GM23338 (cell line): ENCODE measurements around the gene MAN2C1.
A peak's percentile ranks its signal among the peaks of the same experiment; 100 is the strongest.

Experiments used
- CREB1 ChIP-seq: fragments of 250-450 bp; sonication (Bioruptor Pico); IDR thresholded peaks from 2 replicates; pipeline ENCODE4 v1.5.0; 2020; ENCODE audit warnings: low read depth, mild to moderate bottlenecking, moderate library complexity
- EZH2 ChIP-seq: fragments of 200-600 bp; sonication (generic); IDR thresholded peaks from one replicate; pipeline ENCODE4 v1.8.0; 2017; ENCODE audit warnings: antibody characterized with exemption, mild to moderate bottlenecking, low read depth; ENCODE audit not compliant: unreplicated experiment
- EZH2phosphoT487 ChIP-seq: fragments of 200-600 bp; sonication (generic); IDR thresholded peaks from one replicate; pipeline ENCODE4 v1.8.1; 2018; ENCODE audit warnings: antibody characterized with exemption; ENCODE audit not compliant: unreplicated experiment
- JUNB ChIP-seq: IDR thresholded peaks from one replicate; pipeline ENCODE4 v1.6.1; 2016; ENCODE audit warnings: antibody characterized with exemption; ENCODE audit not compliant: unreplicated experiment
- NANOG ChIP-seq: IDR thresholded peaks from 2 replicates; pipeline ENCODE4 v1.6.1; 2016; ENCODE audit warnings: antibody characterized with exemption, borderline replicate concordance
- POLR2AphosphoS5 ChIP-seq: IDR thresholded peaks from 2 replicates; pipeline ENCODE4 v1.6.1; 2016; ENCODE audit warnings: antibody characterized with exemption, low read depth
- STAT1 ChIP-seq: IDR thresholded peaks from one replicate; pipeline ENCODE4 v1.6.1; 2016; ENCODE audit warnings: antibody characterized with exemption; ENCODE audit not compliant: unreplicated experiment
- ZNF114 ChIP-seq: fragments of 250-450 bp; sonication (Bioruptor Pico); IDR thresholded peaks from 2 replicates; pipeline ENCODE4 v1.5.0; 2020; ENCODE audit warnings: mild to moderate bottlenecking, moderate library complexity
- ZNF331 ChIP-seq: fragments of 250-450 bp; sonication (Bioruptor Pico); IDR thresholded peaks from 2 replicates; pipeline ENCODE4 v1.5.0; 2020; ENCODE audit warnings: low read depth, mild to moderate bottlenecking, moderate library complexity
- TF ChIP-seq, protein P1 (sequence below), 2 experiments: fragments of 200-600 bp in 1 of 2; sonication (generic) in 1 of 2; conservative IDR thresholded peaks; 2 replicates each; pipeline versions ENCODE4 v1.5.1 to v1.6.1; 2016 to 2017; ENCODE audit warnings: antibody characterized with exemption in 2 of 2, low read depth in 2 of 2, mild to moderate bottlenecking in 2 of 2, moderate library complexity in 1 of 2
- TF ChIP-seq, protein P2 (sequence below): IDR thresholded peaks from one replicate; pipeline ENCODE4 v1.6.1; 2018; ENCODE audit warnings: antibody characterized with exemption; ENCODE audit not compliant: unreplicated experiment
- TF ChIP-seq, protein P3 (sequence below): fragments of 250-450 bp; sonication (Bioruptor Pico); IDR thresholded peaks from 2 replicates; pipeline ENCODE4 v1.5.0; 2020; ENCODE audit warnings: mild to moderate bottlenecking, moderate library complexity

DNA sequence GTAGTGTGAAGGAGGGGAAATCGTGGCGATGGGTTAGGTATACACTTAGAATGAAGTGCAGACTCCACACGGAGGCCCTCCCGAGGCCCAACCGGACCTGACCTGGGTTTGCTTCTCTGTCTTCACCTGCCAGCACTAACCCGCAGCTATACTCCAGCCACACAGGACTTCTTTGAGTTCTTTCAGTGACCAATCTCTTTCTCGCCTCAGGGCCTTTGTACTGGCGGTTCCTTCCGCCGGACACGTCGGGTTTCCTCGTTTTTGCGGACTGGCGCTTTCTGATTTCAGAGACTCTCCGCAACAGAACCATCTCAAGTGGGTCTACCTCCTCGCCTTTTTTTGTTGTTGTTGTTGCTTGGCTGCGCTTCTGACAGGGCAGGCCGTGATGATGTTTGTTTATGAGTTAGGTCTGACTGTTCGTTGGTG is 21.6 kb downstream of the MAN2C1 start, which contains the start of gene NEIL1:
- no peak for TF ChIP-seq CREB1 (CRISPR knock-in tag)
- TF ChIP-seq EZH2phosphoT487 = no peak
- TF ChIP-seq ZNF331 (CRISPR knock-in tag) = no peak
- TF ChIP-seq, protein P1, sequence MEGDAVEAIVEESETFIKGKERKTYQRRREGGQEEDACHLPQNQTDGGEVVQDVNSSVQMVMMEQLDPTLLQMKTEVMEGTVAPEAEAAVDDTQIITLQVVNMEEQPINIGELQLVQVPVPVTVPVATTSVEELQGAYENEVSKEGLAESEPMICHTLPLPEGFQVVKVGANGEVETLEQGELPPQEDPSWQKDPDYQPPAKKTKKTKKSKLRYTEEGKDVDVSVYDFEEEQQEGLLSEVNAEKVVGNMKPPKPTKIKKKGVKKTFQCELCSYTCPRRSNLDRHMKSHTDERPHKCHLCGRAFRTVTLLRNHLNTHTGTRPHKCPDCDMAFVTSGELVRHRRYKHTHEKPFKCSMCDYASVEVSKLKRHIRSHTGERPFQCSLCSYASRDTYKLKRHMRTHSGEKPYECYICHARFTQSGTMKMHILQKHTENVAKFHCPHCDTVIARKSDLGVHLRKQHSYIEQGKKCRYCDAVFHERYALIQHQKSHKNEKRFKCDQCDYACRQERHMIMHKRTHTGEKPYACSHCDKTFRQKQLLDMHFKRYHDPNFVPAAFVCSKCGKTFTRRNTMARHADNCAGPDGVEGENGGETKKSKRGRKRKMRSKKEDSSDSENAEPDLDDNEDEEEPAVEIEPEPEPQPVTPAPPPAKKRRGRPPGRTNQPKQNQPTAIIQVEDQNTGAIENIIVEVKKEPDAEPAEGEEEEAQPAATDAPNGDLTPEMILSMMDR (conservative IDR thresholded peaks at IDR 0.05; ENCODE audit: low read depth in 2 of 2) = no peak
- peak; percentile 46 for TF ChIP-seq EZH2
- no peak for TF ChIP-seq POLR2AphosphoS5
- no peak for TF ChIP-seq JUNB
- TF ChIP-seq, protein P2, sequence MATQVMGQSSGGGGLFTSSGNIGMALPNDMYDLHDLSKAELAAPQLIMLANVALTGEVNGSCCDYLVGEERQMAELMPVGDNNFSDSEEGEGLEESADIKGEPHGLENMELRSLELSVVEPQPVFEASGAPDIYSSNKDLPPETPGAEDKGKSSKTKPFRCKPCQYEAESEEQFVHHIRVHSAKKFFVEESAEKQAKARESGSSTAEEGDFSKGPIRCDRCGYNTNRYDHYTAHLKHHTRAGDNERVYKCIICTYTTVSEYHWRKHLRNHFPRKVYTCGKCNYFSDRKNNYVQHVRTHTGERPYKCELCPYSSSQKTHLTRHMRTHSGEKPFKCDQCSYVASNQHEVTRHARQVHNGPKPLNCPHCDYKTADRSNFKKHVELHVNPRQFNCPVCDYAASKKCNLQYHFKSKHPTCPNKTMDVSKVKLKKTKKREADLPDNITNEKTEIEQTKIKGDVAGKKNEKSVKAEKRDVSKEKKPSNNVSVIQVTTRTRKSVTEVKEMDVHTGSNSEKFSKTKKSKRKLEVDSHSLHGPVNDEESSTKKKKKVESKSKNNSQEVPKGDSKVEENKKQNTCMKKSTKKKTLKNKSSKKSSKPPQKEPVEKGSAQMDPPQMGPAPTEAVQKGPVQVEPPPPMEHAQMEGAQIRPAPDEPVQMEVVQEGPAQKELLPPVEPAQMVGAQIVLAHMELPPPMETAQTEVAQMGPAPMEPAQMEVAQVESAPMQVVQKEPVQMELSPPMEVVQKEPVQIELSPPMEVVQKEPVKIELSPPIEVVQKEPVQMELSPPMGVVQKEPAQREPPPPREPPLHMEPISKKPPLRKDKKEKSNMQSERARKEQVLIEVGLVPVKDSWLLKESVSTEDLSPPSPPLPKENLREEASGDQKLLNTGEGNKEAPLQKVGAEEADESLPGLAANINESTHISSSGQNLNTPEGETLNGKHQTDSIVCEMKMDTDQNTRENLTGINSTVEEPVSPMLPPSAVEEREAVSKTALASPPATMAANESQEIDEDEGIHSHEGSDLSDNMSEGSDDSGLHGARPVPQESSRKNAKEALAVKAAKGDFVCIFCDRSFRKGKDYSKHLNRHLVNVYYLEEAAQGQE = no peak
- no peak for TF ChIP-seq STAT1
- no peak for TF ChIP-seq NANOG
- TF ChIP-seq ZNF114 (CRISPR knock-in tag) = no peak
- TF ChIP-seq, protein P3, sequence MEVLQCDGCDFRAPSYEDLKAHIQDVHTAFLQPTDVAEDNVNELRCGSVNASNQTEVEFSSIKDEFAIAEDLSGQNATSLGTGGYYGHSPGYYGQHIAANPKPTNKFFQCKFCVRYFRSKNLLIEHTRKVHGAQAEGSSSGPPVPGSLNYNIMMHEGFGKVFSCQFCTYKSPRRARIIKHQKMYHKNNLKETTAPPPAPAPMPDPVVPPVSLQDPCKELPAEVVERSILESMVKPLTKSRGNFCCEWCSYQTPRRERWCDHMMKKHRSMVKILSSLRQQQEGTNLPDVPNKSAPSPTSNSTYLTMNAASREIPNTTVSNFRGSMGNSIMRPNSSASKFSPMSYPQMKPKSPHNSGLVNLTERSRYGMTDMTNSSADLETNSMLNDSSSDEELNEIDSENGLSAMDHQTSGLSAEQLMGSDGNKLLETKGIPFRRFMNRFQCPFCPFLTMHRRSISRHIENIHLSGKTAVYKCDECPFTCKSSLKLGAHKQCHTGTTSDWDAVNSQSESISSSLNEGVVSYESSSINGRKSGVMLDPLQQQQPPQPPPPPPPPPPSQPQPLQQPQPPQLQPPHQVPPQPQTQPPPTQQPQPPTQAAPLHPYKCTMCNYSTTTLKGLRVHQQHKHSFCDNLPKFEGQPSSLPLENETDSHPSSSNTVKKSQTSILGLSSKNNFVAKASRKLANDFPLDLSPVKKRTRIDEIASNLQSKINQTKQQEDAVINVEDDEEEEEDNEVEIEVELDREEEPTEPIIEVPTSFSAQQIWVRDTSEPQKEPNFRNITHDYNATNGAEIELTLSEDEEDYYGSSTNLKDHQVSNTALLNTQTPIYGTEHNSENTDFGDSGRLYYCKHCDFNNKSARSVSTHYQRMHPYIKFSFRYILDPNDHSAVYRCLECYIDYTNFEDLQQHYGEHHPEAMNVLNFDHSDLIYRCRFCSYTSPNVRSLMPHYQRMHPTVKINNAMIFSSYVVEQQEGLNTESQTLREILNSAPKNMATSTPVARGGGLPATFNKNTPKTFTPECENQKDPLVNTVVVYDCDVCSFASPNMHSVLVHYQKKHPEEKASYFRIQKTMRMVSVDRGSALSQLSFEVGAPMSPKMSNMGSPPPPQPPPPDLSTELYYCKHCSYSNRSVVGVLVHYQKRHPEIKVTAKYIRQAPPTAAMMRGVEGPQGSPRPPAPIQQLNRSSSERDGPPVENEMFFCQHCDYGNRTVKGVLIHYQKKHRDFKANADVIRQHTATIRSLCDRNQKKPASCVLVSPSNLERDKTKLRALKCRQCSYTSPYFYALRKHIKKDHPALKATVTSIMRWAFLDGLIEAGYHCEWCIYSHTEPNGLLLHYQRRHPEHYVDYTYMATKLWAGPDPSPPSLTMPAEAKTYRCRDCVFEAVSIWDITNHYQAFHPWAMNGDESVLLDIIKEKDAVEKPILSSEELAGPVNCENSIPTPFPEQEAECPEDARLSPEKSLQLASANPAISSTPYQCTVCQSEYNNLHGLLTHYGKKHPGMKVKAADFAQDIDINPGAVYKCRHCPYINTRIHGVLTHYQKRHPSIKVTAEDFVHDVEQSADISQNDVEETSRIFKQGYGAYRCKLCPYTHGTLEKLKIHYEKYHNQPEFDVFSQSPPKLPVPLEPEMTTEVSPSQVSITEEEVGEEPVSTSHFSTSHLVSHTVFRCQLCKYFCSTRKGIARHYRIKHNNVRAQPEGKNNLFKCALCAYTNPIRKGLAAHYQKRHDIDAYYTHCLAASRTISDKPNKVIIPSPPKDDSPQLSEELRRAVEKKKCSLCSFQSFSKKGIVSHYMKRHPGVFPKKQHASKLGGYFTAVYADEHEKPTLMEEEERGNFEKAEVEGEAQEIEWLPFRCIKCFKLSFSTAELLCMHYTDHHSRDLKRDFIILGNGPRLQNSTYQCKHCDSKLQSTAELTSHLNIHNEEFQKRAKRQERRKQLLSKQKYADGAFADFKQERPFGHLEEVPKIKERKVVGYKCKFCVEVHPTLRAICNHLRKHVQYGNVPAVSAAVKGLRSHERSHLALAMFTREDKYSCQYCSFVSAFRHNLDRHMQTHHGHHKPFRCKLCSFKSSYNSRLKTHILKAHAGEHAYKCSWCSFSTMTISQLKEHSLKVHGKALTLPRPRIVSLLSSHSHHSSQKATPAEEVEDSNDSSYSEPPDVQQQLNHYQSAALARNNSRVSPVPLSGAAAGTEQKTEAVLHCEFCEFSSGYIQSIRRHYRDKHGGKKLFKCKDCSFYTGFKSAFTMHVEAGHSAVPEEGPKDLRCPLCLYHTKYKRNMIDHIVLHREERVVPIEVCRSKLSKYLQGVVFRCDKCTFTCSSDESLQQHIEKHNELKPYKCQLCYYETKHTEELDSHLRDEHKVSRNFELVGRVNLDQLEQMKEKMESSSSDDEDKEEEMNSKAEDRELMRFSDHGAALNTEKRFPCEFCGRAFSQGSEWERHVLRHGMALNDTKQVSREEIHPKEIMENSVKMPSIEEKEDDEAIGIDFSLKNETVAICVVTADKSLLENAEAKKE (CRISPR knock-in tag) = no peak
